Upper lobe of left lung (tissue), 4 donors: ENCODE data around the gene VAV2.

Experiments
- CTCF ChIP-seq, 6 experiments: fragments of 450-650 bp in 4 of 6; fragments of 200-600 bp in 2 of 6; sonication (generic) in 2 of 6; IDR thresholded peaks; one replicate each; pipeline ENCODE4 v1.5.1; 2016 to 2019; ENCODE audit warnings: antibody characterized with exemption in 6 of 6
- POLR2AphosphoS5 ChIP-seq, 2 donors: sonication (generic); formaldehyde crosslinking; IDR thresholded peaks; one replicate each; pipeline ENCODE4 v1.5.1; 2017; ENCODE audit warnings: antibody characterized with exemption in 2 of 2

- peak; percentile 60 to 74 for TF ChIP-seq POLR2AphosphoS5 (IDR thresholded peaks at IDR 0.05)
- peak in 5 of 6 experiments; percentile 13 to 55 (median 44) for TF ChIP-seq CTCF (IDR thresholded peaks at IDR 0.05)
Measured at GRCh38 chr9:133992780-133993634, 883 bp upstream of the VAV2 start.
